Muscle of arm (tissue), 12 donors: ENCODE measurements around the gene ITGA11. TPM values are rescaled to one million over a fixed set of nuclear protein-coding genes. Genes with fewer than 3 reads are reported as not detected.
A peak's percentile ranks its signal among the peaks of the same experiment; 100 is the strongest.

Experiments used
- DNase-seq: peaks from one replicate; pipeline ENCODE4 v3.0.0-alpha.2; 2013
- polyA plus RNA-seq, 12 donors: library from polyadenylated mRNA; unstranded; fragments of 120-200 nt; gene quantifications; one replicate each; pipeline ENCODE4 v1.2.1, GENCODE V29; 2013; ENCODE audit not compliant: insufficient read length in 12 of 12

The ITGA11 gene
- polyA plus RNA-seq, 12 donors, result 2.3 to 7.0 (median 3.7) TPM; not detected in 1

- no peak for DNase-seq
Observed at GRCh38 chr15:68447209-68447608, 15.2 kb upstream of the ITGA11 start.

- no peak for DNase-seq
Observed at GRCh38 chr15:68445351-68445750, 13.4 kb upstream of the ITGA11 start.

GRCh38 chr15:68444336-68444735 is 12.4 kb upstream of the ITGA11 start:
- DNase-seq, result no peak

- DNase-seq, result no peak
Observed at GRCh38 chr15:68442903-68443302, 10.9 kb upstream of the ITGA11 start.

- DNase-seq, result no peak
Observed at GRCh38 chr15:68442041-68442440, 10.1 kb upstream of the ITGA11 start.

- no peak for DNase-seq
Observed at GRCh38 chr15:68441045-68441743, 9.2 kb upstream of the ITGA11 start.

GRCh38 chr15:68440136-68440535 is 8.2 kb upstream of the ITGA11 start:
- DNase-seq, result no peak

- no peak for DNase-seq
Observed at GRCh38 chr15:68439506-68439905, 7.5 kb upstream of the ITGA11 start.

- DNase-seq, result no peak
Observed at GRCh38 chr15:68436680-68437079, 4.7 kb upstream of the ITGA11 start.

- DNase-seq, result no peak
Observed at GRCh38 chr15:68435966-68436365, 4.0 kb upstream of the ITGA11 start.

GRCh38 chr15:68434021-68434420 is 2.1 kb upstream of the ITGA11 start:
- DNase-seq, result no peak

GRCh38 chr15:68433551-68433950 is 1.6 kb upstream of the ITGA11 start:
- no peak for DNase-seq

- DNase-seq, result no peak
Observed at GRCh38 chr15:68432441-68433064, 590 bp upstream of the ITGA11 start.

- DNase-seq, result peak; percentile 43
Observed at GRCh38 chr15:68431037-68431791, 749 bp downstream of the ITGA11 start.

- no peak for DNase-seq
Observed at GRCh38 chr15:68430471-68431036, 1.4 kb downstream of the ITGA11 start.

GRCh38 chr15:68429691-68430470 is 2.1 kb downstream of the ITGA11 start:
- DNase-seq, result no peak

- DNase-seq, result no peak
Observed at GRCh38 chr15:68428431-68428940, 3.5 kb downstream of the ITGA11 start.

GRCh38 chr15:68427963-68428362 is 4.0 kb downstream of the ITGA11 start:
- no peak for DNase-seq

GRCh38 chr15:68427366-68427765 is 4.6 kb downstream of the ITGA11 start:
- no peak for DNase-seq

GRCh38 chr15:68426116-68426515 is 5.8 kb downstream of the ITGA11 start:
- DNase-seq, result no peak

- DNase-seq, result no peak
Observed at GRCh38 chr15:68425428-68426060, 6.4 kb downstream of the ITGA11 start.
